DND-41 (cell line): ENCODE data around the gene KIAA1671.

Experiments used
- ATAC-seq: fragments of 200-7000 bp; cut with Tn5 transposase; 3 replicates; pipeline ENCODE4 v1.9.1; 2021; ENCODE audit warnings: low read depth; ENCODE audit not compliant: insufficient read depth
- DNase-seq: peaks from one replicate; pipeline ENCODE4 v3.0.0-alpha.2; 2020
- H2AFZ ChIP-seq: 2 replicates; pipeline ENCODE4 v1.6.0; 2012; ENCODE audit warnings: low read depth, low read length
- H3K27ac ChIP-seq: 2 replicates; pipeline ENCODE4 v1.5.1; 2012; ENCODE audit warnings: low read length, inconsistent platforms
- H3K27me3 ChIP-seq: fragments of 200-600 bp; sonication (generic); 2 replicates; pipeline ENCODE4 v1.6.0; 2012; ENCODE audit warnings: low read length, mild to moderate bottlenecking, inconsistent platforms; ENCODE audit not compliant: insufficient read depth, poor library complexity
- H3K36me3 ChIP-seq: 2 replicates; pipeline ENCODE4 v1.5.1; 2012; ENCODE audit warnings: low read length, inconsistent platforms; ENCODE audit not compliant: insufficient read depth
- H3K4me1 ChIP-seq: 2 replicates; pipeline ENCODE4 v1.5.1; 2012; ENCODE audit warnings: mild to moderate bottlenecking, low read length; ENCODE audit not compliant: insufficient read depth
- H3K4me2 ChIP-seq: 2 replicates; pipeline ENCODE4 v1.6.0; 2012; ENCODE audit warnings: mild to moderate bottlenecking, moderate library complexity, low read length, inconsistent platforms; ENCODE audit not compliant: insufficient read depth
- H3K4me3 ChIP-seq, 2 experiments: fragments of 200-600 bp in 1 of 2; shearing (Covaris generic) in 1 of 2; 2 replicates each; pipeline ENCODE4 v1.5.1; 2012 to 2016; ENCODE audit warnings: inconsistent platforms in 2 of 2, low read length in 2 of 2, mild to moderate bottlenecking in 2 of 2, low read depth in 1 of 2, moderate library complexity in 1 of 2
- H3K79me2 ChIP-seq: 2 replicates; pipeline ENCODE4 v1.6.0; 2012; ENCODE audit warnings: low read length, inconsistent platforms; ENCODE audit not compliant: insufficient read depth
- H3K9ac ChIP-seq: 2 replicates; pipeline ENCODE4 v1.6.0; 2012; ENCODE audit warnings: low read depth, mild to moderate bottlenecking, inconsistent platforms, low read length, moderate library complexity
- H3K9me3 ChIP-seq: 2 replicates; pipeline ENCODE4 v1.5.1; 2012; ENCODE audit warnings: low read length, moderate library complexity, mild to moderate bottlenecking, inconsistent platforms; ENCODE audit not compliant: insufficient read depth, severe bottlenecking
- H4K20me1 ChIP-seq: 2 replicates; pipeline ENCODE4 v1.6.0; 2012; ENCODE audit warnings: low read length; ENCODE audit not compliant: insufficient read depth
- EZH2 ChIP-seq: IDR thresholded peaks from 3 replicates; pipeline ENCODE4 v1.6.1; 2012; ENCODE audit warnings: borderline replicate concordance, low read depth, mild to moderate bottlenecking, moderate library complexity, low read length, inconsistent platforms; ENCODE audit not compliant: severe bottlenecking
- TF ChIP-seq, protein P1 (sequence below): IDR thresholded peaks from 2 replicates; pipeline ENCODE4 v1.5.1; 2012; ENCODE audit warnings: borderline replicate concordance, low read length, moderate library complexity, mild to moderate bottlenecking; ENCODE audit not compliant: poor library complexity, severe bottlenecking; ENCODE audit errors: extremely low read depth

Gene KIAA1671

DNA sequence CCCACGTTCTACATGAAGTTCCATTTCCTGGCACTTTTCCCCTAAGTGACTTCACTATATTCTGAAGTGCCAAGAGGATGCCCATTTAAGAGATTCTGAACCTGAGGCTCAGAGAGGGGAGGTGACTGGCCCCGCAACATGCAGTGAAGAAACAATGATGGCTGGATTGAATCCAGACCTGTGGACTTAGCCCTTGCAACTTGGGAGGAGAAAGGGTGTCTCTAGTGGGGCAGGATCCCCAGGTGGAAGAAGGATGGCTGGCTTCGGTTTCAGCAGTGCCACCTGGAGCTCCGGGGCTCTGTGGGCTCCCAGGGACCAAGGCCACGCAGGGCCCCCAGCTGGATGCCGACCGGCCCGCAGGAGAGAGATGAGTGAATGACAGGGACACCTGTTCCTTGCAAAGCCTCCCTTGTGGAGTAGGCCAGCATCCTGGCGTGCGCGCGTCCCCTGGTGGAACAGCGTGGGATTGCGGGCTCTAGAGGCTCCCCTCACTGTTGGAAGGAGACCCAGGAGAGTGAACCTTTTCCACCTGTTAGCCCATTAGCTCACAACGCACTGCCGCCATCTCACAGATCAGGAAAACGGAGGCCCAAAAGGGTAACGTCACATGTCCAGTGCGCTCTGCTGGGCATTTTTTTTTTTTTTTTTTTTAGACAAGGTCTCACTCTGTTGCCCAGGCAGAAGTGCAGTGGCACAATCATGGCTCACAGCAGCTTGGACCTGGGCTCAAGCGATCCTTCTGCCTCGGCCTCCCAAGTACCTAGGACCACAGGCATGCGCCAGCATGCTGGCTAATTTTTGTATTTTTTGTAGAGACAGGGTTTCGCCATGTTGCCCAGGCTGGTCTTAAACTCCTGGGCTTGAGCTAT, 104.7 kb downstream of the KIAA1671 start:
- H2AFZ ChIP-seq: no peak overlapping the region
- H3K9me3 ChIP-seq: no peaks in the 10 kb centered on the region
- no peak overlapping the region for H3K4me2 ChIP-seq
- no peak overlapping the region for H3K9ac ChIP-seq
- TF ChIP-seq EZH2: no peak
- TF ChIP-seq, protein P1, sequence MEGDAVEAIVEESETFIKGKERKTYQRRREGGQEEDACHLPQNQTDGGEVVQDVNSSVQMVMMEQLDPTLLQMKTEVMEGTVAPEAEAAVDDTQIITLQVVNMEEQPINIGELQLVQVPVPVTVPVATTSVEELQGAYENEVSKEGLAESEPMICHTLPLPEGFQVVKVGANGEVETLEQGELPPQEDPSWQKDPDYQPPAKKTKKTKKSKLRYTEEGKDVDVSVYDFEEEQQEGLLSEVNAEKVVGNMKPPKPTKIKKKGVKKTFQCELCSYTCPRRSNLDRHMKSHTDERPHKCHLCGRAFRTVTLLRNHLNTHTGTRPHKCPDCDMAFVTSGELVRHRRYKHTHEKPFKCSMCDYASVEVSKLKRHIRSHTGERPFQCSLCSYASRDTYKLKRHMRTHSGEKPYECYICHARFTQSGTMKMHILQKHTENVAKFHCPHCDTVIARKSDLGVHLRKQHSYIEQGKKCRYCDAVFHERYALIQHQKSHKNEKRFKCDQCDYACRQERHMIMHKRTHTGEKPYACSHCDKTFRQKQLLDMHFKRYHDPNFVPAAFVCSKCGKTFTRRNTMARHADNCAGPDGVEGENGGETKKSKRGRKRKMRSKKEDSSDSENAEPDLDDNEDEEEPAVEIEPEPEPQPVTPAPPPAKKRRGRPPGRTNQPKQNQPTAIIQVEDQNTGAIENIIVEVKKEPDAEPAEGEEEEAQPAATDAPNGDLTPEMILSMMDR: peak; percentile 90
- H4K20me1 ChIP-seq: peaks cover 5% of the 10 kb centered on the region; the same call in 1 of the 2 replicates
- peaks cover 11% of the 10 kb centered on the region for H3K4me1 ChIP-seq
- H3K36me3 ChIP-seq: no peaks in the 10 kb centered on the region
- H3K79me2 ChIP-seq: no peaks in the 10 kb centered on the region
- DNase-seq (peak; percentile 75), ATAC-seq (peak; percentile 87)
- no peak overlapping the region for H3K27ac ChIP-seq
- H3K27me3 ChIP-seq: no peaks in the 10 kb centered on the region
- H3K4me3 ChIP-seq: no peak overlapping the region

DNA sequence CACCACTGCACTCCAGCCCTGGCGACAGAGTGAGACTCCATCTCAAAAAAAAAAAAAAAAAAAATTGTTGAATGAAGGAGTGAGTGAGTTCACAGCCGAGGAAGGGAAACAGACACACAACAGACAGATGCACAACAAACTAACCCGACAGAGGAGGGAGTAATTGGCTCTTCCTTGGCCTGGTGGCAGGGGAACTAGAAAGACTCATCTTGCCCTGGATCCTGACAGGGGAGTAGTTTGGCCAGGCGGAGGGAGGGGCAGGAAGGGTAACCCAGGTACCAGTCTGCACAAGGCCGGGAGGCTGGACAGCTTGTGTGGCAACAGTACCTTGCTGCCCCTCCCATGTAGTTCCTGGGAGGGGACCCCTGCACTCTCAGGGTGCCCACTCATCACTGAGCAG, 106.9 kb downstream of the KIAA1671 start:
- DNase-seq (no peak), ATAC-seq (no peak)
- Histone ChIP-seq H3K27ac (no peak overlapping the region), H3K9ac (no peak overlapping the region), H3K79me2 (no peaks in the 10 kb centered on the region), H2AFZ (no peak overlapping the region), H4K20me1 (peaks cover 5% of the 10 kb centered on the region; the same call in 1 of the 2 replicates), H3K27me3 (no peaks in the 10 kb centered on the region), H3K4me2 (no peak overlapping the region), H3K4me3 (no peak overlapping the region), H3K4me1 (peaks cover 26% of the 10 kb centered on the region), H3K9me3 (no peaks in the 10 kb centered on the region), H3K36me3 (no peaks in the 10 kb centered on the region)
- TF ChIP-seq, protein P1: no peak
- TF ChIP-seq EZH2: no peak

DNA sequence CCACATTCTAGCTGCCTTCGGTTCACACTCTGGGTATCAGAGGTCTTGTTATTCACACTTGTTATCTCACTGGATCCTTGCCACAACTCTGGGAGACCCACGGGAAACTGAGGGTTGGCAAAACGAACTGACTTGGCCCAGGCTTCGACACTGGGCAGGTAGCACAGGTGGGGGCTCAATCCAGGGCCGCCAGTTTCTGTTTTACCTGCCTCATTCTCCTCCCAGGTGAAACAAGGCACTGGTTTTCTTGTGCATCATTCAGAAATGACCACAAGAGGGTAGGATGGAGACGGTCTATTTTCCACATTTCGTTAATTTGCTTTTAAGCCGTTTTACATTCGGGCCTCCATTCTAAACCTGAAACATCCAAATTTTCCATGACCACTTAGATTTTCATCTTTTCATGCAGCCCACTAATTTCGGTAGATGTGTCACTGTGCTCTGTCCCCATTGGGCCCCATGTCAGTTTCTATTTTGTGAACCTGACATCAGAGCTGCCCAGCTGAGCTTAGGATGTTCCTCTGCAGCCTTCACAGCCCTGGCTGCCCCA, 108.1 kb downstream of the KIAA1671 start:
- Histone ChIP-seq H3K4me2 (no peak overlapping the region), H3K9ac (no peak overlapping the region), H3K27me3 (no peaks in the 10 kb centered on the region), H2AFZ (no peak overlapping the region), H3K79me2 (no peaks in the 10 kb centered on the region), H3K4me3 (no peak overlapping the region), H3K36me3 (no peaks in the 10 kb centered on the region), H3K27ac (no peak overlapping the region), H3K9me3 (no peaks in the 10 kb centered on the region), H3K4me1 (peaks cover 26% of the 10 kb centered on the region), H4K20me1 (peaks cover 5% of the 10 kb centered on the region; the same call in 1 of the 2 replicates)
- ATAC-seq (no peak), DNase-seq (no peak)
- TF ChIP-seq EZH2: no peak
- TF ChIP-seq, protein P1: no peak
